Dedifferentiated amniotic fluid mesenchymal stem cell (primary cell): ENCODE data around the gene SBF2.
"Not testable (repeated sequence)": the region's sequence is repeated elsewhere in the genome, so short reads cannot be mapped to it uniquely, and the experiment has no call there.

ENCODE experiments used
- DNase-seq: peaks from one replicate; pipeline ENCODE4 v3.0.0-alpha.2; 2016; ENCODE audit errors: extremely low spot score

Gene SBF2

DNA sequence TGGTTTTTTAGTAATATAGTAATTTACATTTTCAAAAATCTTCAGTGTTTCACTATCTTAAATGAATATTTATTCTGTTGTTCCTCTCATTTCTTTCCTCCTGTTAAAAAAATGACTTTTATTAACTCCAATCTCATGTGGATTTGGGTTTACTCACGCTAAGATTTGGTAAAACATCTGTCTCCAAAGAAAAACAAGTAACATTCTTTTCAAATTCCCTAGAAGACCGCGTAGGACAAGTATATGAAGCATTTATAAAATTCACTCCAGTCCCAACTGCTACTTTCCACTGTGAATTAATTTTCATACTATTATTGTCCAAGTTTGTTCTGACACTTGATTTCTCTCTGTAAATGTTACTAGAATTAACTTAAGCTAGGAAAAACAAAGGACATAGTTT is 26.2 kb downstream of the SBF2 start:
- peak; percentile 48 for DNase-seq

DNA sequence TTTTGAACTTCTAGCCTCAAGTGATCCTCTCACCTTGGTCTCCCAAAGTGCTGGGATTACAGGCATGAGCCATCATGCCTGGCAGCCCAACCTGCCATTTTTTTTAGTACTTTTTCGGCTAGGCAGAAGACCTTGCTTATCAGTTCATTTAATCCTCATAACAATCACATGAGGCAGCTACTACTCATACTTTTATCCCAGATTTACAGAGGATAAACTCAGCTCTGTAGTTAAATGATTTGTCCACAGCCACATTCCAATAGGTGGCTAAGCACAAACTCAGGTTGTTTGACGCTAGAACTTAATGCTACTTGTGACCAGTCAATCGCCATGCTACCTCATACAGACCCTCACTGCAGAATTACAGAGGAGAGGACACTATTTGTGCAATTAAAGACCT is 28.1 kb downstream of the SBF2 start:
- DNase-seq = no peak

DNA sequence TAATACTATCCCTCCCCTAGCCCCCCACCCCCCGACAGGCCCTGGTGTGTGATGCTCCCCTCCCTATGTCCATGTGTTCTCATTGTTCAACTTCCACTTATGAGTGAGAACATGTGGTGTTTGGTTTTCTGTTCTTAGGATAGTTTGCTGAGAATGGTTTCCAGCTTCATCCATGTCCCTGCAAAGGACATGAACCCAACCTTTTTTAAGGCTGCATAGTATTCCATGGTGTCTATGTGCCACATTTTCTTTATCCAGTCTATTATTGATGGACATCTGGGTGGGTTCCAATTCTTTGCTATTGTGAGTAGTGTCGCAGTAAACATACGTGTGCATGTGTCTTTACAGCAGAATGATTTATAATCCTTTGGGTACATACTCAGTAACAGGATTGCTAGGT is 29.3 kb downstream of the SBF2 start:
- not testable (repeated sequence) for DNase-seq

DNA sequence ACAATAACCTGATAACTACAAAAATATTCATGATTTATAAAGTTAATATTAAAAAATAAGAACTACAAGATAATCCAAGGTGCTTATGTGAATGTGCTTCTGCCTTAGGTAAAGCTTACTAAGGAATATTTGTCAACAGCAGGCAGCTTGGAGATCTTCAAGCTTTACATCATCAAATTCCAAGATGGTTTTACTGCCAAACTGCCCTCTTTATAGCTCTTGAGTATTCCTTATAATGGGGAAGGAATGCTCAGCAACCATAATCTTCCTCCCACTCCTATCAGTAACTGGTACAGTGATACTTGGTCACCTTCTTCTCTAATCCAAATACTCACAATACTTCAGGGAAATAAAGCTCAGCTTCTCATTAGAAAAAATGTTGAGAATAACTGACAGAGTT is 30.1 kb downstream of the SBF2 start:
- peak; percentile 58 for DNase-seq

DNA sequence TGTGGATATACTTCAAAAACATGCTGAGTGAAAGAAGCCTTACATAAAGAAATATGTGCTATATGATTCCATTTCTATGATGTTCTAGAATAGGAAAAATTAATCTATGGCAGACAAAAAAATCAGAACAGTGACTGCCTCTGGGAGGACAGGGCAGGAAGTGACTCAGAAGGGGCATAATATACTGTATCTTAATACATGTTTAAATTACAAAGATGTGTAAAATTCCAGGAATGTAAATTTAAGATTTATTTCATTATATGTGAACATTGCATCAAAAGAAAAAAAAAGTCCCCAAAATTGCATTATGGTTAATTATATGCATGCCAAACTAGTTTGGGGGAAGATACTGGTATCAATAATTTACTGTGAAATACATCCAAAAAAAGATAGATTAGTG is 32.2 kb downstream of the SBF2 start:
- no peak for DNase-seq

DNA sequence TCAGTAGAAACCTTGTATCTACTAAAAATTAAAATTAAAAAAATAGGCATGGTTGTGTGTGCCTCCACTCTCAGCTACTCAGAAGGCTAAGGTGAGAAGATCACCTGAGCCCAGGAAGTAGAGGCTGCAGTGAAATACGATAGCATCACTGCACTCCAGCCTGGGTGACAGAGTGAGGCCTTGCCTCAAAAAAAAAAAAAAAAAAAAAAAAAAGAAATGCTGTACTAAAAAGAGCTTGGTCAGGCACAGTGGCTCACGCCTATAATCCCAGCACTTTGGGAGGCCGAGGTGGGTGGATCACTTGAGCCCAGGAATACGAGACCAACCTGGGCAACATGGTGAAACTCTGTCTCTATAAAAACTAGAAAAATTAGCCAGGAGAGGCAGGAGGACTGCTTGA is 36.5 kb downstream of the SBF2 start:
- no peak for DNase-seq

DNA sequence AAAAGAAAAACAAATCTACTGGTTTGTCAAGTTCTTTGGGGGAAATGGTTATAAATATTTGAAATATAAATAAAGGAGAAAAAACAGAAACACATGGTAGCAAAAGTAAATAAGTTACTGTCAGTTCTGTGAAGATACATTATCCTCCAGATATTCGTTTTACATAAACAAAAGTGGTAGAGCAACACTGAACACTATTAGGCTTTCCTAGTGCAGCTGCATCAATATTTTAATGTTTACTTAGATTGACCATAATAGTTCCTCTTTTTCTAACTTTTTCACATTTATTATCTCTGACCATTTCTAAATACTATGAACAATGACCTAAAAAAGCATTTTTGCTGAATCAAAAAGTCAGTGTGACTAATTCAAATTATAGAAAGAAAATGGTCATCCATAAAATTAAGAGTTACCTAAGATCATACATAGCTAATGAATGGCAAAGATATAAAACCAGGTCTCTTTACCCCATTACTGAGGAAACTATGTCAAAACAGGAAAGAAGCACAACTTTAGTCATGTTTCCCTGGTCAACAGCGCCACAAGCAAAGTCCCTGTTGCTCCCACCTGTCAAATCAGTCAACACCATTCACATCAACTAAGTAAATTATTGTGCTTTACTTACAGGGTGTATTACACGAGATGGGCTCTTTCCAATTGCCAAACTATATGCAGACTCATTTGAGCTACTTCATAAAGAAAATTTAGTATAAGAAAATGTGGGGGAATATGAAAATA is 38.5 kb downstream of the SBF2 start:
- DNase-seq = no peak

DNA sequence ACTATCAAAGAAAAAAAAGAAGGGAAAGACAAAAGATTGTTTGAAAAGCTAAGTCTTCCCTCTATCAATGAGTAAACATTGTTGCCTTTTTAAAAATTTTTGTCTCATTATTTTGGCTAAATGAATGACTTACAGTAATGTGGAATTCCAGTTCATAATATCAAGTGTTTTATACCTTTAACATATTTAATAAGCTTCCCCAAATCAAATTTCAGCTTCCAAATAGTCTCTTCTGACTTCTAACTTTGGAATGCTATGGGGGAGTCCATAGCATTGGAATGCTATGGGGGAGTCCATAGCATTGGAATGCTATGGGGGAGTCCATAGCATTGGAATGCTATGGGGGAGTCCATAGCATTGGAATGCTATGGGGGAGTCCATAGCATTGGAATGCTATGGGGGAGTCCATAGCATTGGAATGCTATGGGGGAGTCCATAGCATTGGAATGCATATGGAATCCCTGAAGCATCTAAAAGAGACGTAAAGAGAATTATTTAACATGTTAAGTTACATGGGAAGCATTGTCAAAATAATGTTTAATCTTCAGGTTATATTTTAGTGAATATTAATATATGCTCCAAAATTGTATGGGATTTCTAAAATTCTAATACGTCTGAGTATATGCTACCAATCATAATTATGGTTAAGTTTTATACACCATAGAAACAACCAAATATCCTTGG is 44.4 kb downstream of the SBF2 start:
- DNase-seq = not testable (repeated sequence)

DNA sequence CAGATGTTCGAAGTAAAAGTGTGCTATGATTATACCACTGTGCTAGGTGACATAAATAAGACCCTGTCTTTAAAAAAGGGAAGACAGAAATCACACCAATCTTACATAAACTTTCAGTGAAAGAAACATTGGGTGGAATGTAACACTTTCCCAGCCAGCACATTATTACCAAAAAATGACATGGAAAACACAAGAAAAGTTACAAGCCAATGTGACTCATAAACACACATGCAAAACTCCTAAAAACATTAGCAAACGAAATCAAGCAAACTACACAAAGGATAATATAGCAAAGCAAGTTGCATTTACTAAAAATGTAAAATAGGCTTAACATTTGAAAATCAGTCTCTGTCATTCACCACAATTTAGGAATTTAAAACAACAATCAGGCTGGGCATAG is 47.0 kb downstream of the SBF2 start:
- no peak for DNase-seq

DNA sequence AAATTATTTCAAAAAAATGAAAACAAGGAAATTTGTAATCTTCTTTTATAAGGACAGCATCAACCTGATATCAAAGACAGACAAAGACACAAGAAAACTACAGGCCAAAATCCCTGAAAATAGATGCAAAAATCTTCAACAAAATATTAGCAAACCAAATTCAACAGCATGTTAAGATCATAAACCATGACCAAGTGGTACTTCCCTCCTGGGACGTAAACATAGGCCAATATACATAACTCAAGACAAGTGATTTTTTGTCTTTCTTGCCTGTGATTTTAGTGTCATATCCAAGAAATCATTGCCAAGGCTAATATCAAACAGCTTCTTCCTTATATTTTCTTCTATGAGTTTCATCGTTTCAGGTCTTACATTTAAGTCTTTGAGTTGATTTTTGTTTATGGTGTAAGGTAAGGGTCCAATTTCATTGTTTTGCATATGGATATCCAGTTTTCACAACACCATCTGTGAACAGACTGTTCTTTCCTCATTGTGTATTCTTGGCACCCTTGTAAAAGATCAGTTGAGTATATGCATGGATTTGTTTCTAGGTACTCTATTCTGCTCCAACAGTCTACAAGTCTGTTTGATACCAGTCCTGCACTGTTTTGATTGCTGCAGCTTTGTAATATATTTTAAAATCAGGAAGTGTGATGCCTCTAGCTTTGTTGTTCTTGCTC is 50.0 kb downstream of the SBF2 start:
- no peak for DNase-seq

DNA sequence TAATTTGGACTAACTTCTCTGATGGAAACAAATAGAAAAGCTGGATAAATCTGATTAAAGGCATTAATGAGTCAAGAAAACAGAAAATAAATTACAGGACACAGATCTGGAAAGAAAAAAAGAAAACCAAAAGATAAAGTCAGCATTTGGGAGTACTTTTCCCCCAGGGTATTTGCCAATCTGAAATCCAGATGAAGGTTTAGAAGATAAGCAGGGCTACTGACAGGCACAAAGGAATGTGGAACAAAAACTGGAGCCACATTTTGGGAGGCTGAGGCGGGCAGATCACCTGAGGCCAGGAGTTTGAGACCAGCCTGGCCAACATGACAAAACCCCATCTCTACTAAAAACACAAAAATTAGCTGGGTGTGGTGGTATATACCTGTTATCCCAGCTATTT is 57.2 kb downstream of the SBF2 start:
- DNase-seq = no peak

DNA sequence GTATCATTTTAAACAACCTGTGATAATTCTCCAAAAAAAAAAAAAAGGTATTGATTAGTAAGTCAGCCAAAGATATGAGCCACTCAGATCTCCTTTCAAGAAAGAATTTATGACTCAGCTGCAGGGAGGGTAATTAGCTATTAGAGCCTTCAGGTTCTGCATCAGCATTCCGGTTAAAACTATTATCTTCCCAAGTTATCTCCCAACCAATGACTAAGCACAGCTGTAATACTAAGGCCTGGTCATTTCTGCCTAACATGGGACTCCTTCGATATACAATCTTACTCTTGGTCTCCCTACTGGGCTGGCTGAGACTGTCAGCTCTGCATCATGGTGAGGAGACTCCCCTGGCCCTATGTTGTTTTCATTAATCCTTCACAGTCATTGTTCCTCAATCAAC is 60.4 kb downstream of the SBF2 start:
- peak; percentile 25 for DNase-seq

DNA sequence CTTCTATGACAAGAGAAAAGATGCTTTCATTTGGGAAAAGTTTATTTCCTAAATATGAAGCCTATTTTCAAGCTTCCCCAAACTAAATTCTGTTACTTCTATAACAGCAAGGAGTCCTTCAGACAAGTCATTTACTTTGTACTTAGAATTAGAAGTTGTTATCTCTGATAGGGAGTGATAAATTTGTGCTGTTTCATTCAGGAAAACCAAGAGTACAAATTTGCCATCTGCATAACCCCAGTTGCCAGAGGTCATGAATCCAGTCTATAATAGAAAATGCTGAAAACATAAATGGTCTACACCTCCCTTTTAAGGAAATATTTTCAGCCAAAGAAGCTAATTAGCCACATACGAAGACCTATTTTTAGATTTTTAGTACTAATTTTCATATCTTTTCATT is 61.3 kb downstream of the SBF2 start:
- DNase-seq = no peak

DNA sequence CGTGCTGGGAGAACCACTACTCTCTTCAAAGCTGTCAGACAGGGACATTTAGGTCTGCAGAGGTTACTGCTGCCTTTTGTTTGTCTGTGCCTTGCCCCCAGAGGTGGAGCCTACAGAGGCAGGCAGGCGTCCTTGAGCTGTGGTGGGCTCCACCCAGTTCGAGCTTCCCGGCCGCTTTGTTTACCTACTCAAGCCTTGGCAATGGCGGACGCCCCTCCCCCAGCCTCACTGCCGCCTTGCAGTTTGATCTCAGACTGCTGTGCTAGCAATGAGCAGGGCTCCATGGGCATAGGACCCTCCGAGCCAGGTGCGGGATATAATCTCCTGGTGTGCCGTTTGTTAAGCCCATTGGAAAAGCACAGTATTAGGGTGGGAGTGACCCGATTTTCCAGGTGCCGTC is 62.2 kb downstream of the SBF2 start:
- not testable (repeated sequence) for DNase-seq

DNA sequence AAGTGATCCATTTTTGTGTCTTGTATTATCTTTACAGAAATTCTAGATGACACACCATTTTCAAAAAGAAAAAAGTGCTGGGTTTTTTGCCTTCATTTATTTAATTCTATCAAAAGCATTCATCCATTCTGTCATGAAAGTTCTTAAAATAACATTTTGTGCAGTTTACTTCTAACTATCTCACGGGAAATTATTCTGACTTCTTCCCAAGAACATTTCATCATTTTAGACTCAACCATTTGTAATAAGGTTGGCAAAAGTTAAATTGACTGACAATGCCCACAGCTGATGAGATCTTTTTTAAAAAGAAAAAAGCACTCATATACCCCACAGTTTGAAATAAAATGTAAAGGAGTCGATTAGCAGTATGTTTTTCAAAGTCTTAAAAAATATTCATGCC is 68.5 kb downstream of the SBF2 start:
- DNase-seq = peak; percentile 15

DNA sequence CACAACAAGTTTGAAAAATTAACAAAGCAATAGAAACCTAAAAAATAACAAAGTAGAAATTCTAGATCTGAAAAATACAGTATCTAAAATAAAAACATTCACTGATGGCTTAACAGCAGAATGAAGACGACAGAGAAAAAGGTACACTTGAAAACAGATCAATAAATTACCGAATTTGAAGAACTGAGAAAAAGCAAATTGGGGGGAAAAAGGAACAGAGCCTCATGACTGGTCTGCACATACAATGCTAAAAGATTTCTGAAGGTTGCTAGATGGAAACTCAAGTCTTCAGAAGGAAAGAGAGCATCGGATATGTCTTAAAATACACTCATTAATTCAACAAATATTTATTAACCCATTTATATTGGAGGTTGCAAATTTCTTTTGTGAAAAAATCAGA is 71.6 kb downstream of the SBF2 start:
- no peak for DNase-seq

DNA sequence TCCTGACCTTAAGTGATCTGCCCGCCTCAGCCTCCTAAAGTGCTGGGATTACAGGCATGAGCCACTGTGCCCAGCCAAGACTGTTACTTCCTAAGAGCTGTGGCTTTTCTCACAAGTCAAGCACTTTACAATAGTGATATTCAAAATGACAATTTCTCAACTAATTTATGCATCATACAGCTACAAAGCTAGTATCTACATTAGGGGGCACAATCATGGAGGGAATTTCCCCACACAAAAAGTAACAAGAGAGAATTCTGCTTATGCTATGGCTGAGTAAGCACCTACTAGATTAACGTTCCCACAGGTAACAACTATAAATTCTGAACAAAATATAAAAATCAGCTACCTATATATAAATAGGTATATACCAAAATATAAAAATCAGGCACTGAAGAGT is 72.7 kb downstream of the SBF2 start:
- no peak for DNase-seq

DNA sequence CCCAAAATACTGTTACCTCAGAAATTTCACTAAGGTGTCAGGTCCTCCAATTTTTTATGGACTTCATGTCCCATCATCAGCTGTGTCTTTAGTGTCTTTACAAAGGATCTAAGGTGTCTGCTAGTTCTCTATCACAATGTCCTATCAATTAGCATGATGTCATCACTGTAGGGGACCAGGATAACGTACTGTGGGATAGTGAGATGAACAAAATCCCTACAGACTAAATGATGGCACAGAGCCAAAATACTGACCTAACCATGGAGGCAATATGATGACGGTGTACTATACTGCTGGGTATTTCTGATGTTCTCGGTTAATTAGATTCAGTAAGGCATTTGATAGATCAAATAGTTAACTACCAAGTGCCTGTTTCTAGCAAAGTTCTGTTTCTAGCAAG is 82.5 kb downstream of the SBF2 start:
- no peak for DNase-seq

DNA sequence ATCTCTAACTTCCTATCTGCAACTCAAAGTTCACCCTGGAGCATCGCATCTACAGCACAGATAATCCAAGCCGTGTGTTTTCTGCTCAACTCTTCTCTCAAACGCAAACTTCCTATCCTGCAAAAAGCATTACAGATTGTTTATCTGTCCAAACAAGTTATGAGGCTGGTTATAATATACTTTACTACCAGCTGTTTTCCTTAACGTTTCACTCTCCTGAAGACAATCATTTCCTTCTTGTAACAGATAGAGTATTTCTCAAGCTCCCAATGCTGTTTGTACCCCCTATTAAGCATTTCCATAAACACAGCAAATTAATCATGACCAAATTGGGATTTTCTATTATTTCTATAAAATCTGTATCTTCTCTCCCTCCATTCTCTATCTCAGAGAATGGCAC is 84.7 kb downstream of the SBF2 start:
- no peak for DNase-seq

DNA sequence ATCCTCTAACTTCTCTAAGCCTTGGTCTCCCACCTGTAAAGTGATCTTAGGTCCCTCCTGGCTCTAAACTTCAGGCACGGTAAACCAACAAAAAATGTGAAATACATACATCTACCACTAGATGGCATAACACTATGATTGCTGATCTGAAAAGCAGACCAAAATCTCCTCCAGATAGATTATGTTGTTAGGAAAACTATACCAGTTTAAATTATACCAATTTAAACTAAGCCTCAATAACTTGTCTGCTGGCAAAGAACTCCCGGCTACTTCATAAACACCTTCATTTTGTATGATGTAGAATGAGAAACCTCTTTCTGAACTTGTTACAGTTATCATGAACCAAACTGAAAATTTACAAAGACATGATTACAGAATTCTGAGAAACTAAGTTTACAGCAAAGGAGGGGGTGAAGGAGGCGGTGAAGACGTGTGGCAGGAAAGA is 85.9 kb downstream of the SBF2 start:
- DNase-seq = peak; percentile 56

DNA sequence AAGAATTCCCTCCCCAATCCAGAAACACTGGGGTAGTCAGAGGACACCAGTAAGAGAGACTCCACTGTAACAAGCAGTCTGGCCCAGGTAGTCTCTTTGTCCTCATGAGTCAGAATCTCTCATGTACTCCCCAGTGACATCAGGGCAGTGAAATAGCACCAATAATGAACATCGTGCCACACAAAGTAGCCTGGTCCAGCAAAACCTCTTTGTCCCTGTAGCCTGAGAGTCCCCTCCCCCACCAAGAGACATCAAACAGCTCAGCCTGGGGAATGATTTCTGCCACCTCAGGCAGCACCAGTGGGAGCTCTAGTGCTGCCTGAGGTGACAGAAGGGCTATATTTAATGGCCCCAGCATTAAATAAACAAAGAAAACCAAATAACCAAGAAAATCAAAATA is 88.1 kb downstream of the SBF2 start:
- DNase-seq = no peak

DNA sequence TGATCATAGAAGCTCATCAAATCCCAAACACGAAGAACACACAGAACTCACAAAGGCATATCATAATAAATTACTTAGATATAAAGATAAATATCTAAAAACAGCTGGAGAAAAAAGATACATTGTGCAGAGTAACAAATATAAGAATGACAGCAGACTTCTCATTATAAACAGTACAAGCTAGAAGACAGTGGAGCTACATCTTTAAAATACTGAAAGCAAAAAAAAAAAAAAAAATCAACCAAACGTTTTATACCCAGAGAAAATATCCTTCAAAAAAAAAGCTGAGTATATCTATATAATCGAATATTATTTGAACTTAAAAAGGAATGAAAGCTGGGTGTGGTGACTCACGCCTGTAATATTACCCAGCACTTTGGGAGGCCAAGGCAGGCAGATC is 90.0 kb downstream of the SBF2 start:
- no peak for DNase-seq

DNA sequence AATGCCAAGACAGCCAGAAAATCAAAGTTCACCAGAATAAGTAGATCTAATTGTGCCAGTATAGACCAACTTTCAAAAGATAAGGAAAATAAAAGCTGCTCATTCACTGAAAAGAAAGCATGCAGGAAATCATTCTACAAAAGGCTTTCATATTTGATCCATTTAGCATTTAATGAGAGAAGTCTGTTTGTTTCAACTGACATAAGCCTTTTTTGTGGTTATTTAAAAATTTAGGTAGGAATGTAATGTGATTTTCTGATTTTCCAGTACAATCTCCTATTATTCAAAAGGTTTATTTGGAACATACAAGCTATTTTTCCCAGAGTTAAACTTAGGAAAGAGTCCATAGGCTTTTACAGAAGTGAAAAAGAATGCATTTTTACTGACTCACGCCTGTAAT is 92.7 kb downstream of the SBF2 start:
- no peak for DNase-seq
